ENCODE data around the gene STX7. TPM values are rescaled to one million over a fixed set of nuclear protein-coding genes. Genes with fewer than 3 reads are reported as not detected.
"Not testable (repeated sequence)": the region's sequence is repeated elsewhere in the genome, so short reads cannot be mapped to it uniquely, and the experiment has no call there.

STX7 gene
- total and polyA plus RNA-seq, 2 donors from 2014 or later: 27.4 to 77.9 TPM

- Histone ChIP-seq H3K27me3 (ENCODE audit: control insufficient read depth, insufficient read depth, low read length) (no peaks in the 10 kb centered on the region), H3K4me1 (ENCODE audit: control insufficient read depth in 2 of 3, insufficient read depth in 2 of 3, low read depth in 1 of 3, low read length in 3 of 3) (no peaks in the 10 kb centered on the region), H3K36me3 (ENCODE audit: control insufficient read depth in 2 of 3, insufficient read depth in 3 of 3, low read length in 3 of 3) (no peaks in the 10 kb centered on the region), H3K9ac (ENCODE audit: low read length in 3 of 3) (no peak overlapping the region), H3K9me3 (ENCODE audit: control insufficient read depth in 2 of 3, insufficient read depth in 1 of 3, low read length in 3 of 3) (no peaks in the 10 kb centered on the region), H3K27ac (ENCODE audit: low read depth in 2 of 2, low read length in 2 of 2) (no peak overlapping the region), H3K4me3 (ENCODE audit: low read length in 3 of 3) (no peak overlapping the region)
- FAIRE-seq (no peak), DNase-seq (no peak)
- intact Hi-C loops (cut with DNase I): no loop called here
- TF ChIP-seq CTCF (IDR thresholded peaks at IDR 0.05; ENCODE audit: borderline replicate concordance, extremely low read depth, insufficient read depth): no peak
Observed at GRCh38 chr6:132537145-132537544, 24.2 kb upstream of the STX7 start.

- DNase-seq; H3K27me3 ChIP-seq (ENCODE audit: control insufficient read depth, insufficient read depth, low read length); H3K9ac ChIP-seq (ENCODE audit: low read length in 3 of 3); intact Hi-C loops (cut with DNase I); H3K27ac ChIP-seq (ENCODE audit: low read depth in 2 of 2, low read length in 2 of 2); H3K36me3 ChIP-seq (ENCODE audit: control insufficient read depth in 2 of 3, insufficient read depth in 3 of 3, low read length in 3 of 3); FAIRE-seq; H3K4me3 ChIP-seq (ENCODE audit: low read length in 3 of 3); H3K9me3 ChIP-seq (ENCODE audit: control insufficient read depth in 2 of 3, insufficient read depth in 1 of 3, low read length in 3 of 3); H3K4me1 ChIP-seq (ENCODE audit: control insufficient read depth in 2 of 3, insufficient read depth in 2 of 3, low read depth in 1 of 3, low read length in 3 of 3): not testable (repeated sequence)
Observed at GRCh38 chr6:132534546-132534945, 21.6 kb upstream of the STX7 start.

- no peaks in the 10 kb centered on the region for H3K9me3 ChIP-seq (ENCODE audit: control insufficient read depth in 2 of 3, insufficient read depth in 1 of 3, low read length in 3 of 3)
- peak overlapping the region; percentile 36 to 59 (median 53) for H3K4me3 ChIP-seq (ENCODE audit: low read length in 3 of 3)
- peak overlapping the region in 1 of 3 donors; percentile 15 for H3K9ac ChIP-seq (ENCODE audit: low read length in 3 of 3)
- no peaks in the 10 kb centered on the region for H3K4me1 ChIP-seq (ENCODE audit: control insufficient read depth in 2 of 3, insufficient read depth in 2 of 3, low read depth in 1 of 3, low read length in 3 of 3)
- no peaks in the 10 kb centered on the region for H3K36me3 ChIP-seq (ENCODE audit: control insufficient read depth in 2 of 3, insufficient read depth in 3 of 3, low read length in 3 of 3)
- H3K27ac ChIP-seq (ENCODE audit: low read depth in 2 of 2, low read length in 2 of 2): no peak overlapping the region
- peak; percentile 81 for TF ChIP-seq CTCF (IDR thresholded peaks at IDR 0.05; ENCODE audit: borderline replicate concordance, extremely low read depth, insufficient read depth)
- no peaks in the 10 kb centered on the region for H3K27me3 ChIP-seq (ENCODE audit: control insufficient read depth, insufficient read depth, low read length)
- intact Hi-C loops (cut with DNase I): no loop called here
- DNase-seq (peak in 4 of 5 donors; percentile 58 to 85 (median 74)), FAIRE-seq (peak; percentile 97)
Observed at GRCh38 chr6:132530293-132530974, 17.5 kb upstream of the STX7 start.

GRCh38 chr6:132527791-132528190, 14.9 kb upstream of the STX7 start:
- FAIRE-seq (no peak), DNase-seq (no peak)
- no peaks in the 10 kb centered on the region for H3K4me1 ChIP-seq (ENCODE audit: control insufficient read depth in 2 of 3, insufficient read depth in 2 of 3, low read depth in 1 of 3, low read length in 3 of 3)
- no peaks in the 10 kb centered on the region for H3K9me3 ChIP-seq (ENCODE audit: control insufficient read depth in 2 of 3, insufficient read depth in 1 of 3, low read length in 3 of 3)
- no peak overlapping the region for H3K4me3 ChIP-seq (ENCODE audit: low read length in 3 of 3)
- H3K36me3 ChIP-seq (ENCODE audit: control insufficient read depth in 2 of 3, insufficient read depth in 3 of 3, low read length in 3 of 3): no peaks in the 10 kb centered on the region
- no peaks in the 10 kb centered on the region for H3K27me3 ChIP-seq (ENCODE audit: control insufficient read depth, insufficient read depth, low read length)
- H3K27ac ChIP-seq (ENCODE audit: low read depth in 2 of 2, low read length in 2 of 2): no peak overlapping the region
- no peak for TF ChIP-seq CTCF (IDR thresholded peaks at IDR 0.05; ENCODE audit: borderline replicate concordance, extremely low read depth, insufficient read depth)
- intact Hi-C loops (cut with DNase I): no loop called here
- H3K9ac ChIP-seq (ENCODE audit: low read length in 3 of 3): no peak overlapping the region

Measured in kidney (tissue), 14 donors.